CD4-positive, alpha-beta T cell treated with Interleukin-4 for 4 hours (primary cell): ENCODE measurements around the gene RIMBP2.

Experiments used
- DNase-seq: peaks from one replicate; pipeline ENCODE4 v3.0.0-alpha.2; 2020

The RIMBP2 gene

GRCh38 chr12:130526813-130527212 lies 189.3 kb downstream of the RIMBP2 start:
- DNase-seq: no peak

DNA sequence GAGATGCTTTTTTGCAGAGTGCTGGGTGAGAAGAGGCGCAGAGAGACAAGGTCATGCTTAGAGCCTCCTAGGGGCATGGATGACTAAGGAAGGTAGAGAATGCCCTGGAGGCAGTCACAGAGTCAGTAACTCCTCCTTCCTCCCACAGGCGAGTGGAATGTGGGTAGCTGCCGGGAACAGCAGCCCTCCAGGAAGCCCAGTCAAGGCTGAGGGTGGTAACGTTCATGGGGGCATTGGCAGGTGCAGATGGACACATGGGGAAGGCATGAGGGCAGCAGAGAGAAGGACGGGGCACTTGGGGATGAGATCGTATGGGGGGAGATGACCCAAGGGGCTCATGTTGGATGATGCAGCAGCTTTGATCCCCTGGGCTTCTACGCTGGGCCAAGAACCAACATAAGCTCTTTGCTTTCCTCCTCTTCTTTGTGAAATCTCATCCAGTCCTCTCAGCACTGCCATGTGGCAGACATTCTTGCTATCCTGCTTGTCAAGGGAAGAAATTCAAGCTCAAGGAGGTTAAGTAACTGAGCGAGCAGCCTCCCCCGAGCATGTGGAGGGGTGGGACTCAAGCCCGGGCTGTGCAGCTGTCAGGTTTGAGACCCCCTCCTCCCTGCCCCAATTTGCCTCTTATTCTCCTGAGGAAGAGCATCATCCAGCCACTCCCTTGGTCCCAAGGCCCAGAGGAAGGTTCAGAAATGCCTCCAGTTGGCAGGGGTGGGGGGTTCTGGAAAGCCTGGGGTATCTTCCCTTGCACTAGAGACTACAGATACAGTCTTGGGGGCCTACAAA lies 190.5 kb downstream of the RIMBP2 start:
- no peak for DNase-seq

DNA sequence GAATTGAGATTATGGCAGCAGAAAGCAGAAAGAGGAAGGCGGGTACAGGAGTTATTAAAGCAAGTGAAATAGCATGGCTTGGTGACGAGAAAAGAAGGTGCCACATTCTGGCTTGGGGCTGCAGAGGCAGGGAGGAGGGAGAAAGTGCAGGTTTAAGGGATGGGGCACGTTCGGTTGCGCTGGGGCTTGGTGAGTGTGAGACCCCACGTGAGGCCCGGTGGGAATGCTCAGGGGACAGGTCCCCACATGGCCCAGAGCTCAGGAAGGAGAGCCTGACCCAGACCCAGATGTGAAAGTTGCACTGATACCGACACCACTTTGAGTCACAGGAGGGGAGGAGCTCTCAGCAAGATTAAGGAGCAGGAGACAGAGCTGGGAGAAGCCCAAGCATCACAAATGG lies 191.3 kb downstream of the RIMBP2 start:
- no peak for DNase-seq

GRCh38 chr12:130523863-130524614 lies 192.1 kb downstream of the RIMBP2 start:
- DNase-seq: no peak

DNA sequence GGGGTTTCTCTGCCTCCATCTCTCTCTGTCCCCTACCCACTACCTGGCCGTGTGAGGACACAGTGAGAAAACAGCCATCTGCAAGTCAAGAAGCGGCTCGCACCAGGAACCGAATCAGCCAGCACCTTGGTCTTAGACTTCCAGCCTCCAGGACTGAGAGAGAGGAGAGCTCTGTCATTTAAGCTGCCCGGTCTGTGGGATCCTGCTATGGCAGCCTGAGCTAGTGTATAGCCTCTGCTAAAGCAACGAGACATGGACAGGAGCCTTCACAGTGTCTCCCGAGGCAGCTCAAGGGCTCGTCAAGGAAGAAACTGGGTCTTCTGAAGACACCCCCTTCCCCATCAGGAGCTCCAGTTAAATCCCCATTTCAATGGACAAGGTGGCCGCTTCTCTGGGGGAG lies 192.9 kb downstream of the RIMBP2 start:
- no peak for DNase-seq

DNA sequence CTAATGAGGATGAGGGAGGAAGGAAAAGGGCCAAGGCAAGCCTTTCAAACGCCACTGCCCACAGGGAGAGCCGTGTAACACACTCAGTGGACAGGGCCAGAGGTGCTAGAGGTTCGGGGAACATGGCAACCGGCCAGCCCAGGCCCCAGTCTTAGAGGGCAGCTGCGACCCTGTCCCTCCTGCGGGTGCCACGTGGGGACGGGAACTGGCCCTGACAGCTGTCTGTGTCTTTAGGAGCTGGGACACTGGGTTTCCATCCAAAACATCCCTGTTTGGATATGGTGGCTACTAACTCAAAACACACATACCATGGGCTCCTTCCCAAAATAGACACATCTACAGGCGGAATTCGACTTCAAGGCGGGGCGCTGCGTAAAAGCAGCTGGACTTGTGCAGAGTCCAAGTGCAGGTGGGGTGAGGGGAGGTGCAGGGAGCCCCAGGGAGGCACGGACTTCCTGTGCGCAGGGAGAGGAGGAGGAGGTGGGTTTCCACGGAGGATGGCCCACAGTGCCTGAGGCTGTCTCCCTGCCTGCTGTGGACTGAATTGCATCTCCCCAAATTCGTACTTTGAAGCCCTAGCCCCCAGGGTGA lies 193.8 kb downstream of the RIMBP2 start:
- no peak for DNase-seq

DNA sequence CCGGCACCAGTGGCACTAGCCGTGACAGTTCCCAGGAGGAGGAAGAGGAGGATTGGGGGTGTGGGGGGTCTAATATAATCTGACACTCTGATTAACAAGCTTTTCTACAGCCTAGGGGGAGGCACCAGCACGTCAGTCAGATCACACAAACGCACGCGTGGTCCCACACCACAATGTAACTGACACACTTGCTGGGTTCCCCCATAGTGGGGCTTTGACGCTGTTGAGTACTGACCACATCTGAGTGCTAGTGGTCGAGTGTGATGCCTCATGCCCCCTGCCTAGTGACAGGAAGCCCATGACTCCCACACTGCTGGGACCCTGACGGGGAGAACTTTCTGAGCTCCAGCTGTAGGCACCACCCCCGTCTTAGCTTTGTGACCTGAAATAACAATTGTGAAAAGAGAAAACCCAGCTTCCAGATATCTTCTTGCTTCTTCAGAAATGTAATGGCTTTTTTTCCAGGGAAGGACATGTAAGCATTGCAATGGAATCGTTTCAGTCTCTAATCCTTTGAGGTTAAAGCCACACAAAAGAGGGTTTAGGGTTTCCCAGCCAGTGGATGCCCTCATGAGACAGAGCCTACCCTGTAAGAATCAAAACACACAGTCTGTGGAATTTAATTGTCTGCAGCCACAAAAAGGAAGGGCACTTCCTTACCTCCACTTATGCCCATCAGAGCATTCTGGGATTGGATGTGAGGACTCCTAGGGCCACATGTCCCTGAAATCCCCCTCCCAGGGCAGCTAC lies 194.5 kb downstream of the RIMBP2 start:
- no peak for DNase-seq

DNA sequence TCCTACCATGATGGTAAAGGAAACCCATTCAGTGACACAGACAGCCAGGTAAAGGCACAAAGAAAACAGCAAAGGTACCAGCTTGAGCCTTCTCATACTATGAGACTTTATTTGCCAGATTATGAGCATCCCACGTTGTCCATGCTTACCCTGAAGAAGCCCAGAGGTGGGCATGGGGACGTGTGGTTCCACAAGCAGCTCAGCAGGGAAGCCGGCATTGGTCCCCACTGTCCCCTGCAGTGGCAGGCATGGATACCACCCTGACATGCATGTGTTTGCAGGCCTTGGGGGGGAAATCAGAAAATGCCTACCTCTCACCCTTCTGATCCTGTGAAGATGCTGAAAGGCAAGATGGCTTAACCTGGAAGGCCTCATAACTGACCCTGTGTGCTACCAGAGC lies 195.3 kb downstream of the RIMBP2 start:
- no peak for DNase-seq

GRCh38 chr12:130517588-130517987 lies 198.5 kb downstream of the RIMBP2 start:
- no peak for DNase-seq

GRCh38 chr12:130514149-130514551 lies 201.9 kb downstream of the RIMBP2 start:
- no peak for DNase-seq

GRCh38 chr12:130513556-130513955 lies 202.5 kb downstream of the RIMBP2 start:
- no peak for DNase-seq

DNA sequence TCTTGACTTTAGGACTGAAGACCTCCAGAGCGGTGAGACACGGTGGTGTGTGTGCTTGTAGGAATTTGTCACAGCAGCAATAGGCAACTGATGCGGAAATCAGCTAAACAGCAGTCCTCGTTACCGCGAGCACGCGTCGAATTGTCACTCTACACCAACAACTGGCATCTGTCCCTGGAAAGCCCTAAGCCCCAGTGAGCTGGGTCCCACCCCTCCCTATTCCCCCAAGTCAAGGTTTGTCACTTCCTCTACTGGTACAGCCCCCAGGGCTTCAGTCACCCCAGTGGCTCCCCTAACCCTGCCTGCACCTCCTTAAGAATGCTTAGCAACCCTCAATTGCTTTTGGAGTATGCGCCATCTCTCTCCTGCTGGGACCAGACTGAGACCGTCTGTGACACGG lies 204.8 kb downstream of the RIMBP2 start:
- DNase-seq: no peak

DNA sequence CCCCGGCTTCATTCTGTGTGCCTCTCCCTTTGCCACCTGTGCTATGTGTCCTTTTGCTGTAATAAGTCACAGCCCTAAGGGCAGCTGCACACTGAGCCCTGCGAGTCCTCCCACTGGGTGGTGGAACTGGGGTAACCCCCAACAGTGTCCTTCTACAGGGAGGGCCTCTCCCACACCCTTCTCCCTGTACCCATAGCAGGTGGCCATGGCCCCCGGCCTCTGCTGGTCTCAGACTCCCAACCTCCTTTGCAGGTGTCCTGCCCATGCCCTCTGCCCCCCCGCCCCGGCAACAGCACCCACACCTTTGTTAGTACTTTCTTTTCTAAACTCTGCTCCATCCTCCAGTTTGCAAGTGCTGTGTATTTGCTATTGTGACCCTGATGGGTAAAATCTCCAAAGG lies 206.6 kb downstream of the RIMBP2 start:
- DNase-seq: no peak

- no peak for DNase-seq
Observed at GRCh38 chr12:130508847-130509246, 207.3 kb downstream of the RIMBP2 start.

GRCh38 chr12:130508318-130508717 lies 207.8 kb downstream of the RIMBP2 start:
- no peak for DNase-seq

GRCh38 chr12:130506844-130507243 lies 209.3 kb downstream of the RIMBP2 start:
- no peak for DNase-seq

DNA sequence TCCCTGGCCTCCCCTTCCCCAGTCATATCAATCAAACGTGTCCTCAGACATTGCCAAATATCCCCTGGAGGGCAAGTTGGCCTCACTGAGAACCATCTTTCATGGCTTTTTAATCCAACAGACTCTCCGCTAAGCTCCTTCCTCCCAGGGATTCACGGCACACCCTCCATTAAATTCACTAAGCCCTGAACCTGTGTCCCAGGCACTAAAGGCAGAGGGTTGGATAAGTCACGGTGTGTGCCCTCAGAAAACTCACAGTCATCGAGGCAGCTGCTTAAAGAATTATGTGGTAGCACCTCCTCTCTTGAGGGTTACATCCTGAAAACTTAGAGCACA lies 211.3 kb downstream of the RIMBP2 start:
- DNase-seq: no peak

DNA sequence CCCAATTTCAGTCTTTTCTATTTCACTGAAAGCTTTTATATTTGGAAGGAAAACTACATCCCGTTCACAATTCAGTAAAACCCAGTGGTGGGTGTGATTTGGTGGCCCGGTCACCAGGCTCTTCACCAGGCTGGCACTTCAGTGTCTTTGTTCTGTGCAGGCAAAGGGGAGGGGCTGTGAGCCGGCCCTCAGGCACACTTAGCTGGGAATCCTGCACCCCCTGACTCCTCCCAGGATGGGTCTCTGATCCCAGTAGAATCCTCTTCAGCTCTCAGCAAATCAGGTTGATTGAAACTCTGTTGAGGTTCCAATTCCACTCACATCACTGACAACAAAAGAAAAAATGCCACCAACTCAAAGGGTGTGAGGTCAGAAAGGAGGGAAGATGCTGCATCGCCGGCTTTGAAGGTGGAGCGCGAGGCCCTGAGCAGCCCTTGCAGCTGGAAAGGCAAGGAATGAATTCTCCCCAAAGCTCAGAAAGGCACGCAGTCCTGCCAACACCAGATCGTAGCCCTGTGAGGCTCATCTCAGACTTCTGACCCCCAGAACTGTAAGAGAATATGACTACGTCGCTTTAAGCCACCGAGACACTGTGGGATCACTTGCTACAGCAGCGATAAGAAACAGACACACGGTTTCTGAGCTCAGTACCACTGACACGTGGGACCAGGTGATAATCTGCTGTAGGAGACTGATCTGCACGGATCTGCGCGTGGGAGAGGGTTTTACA lies 211.8 kb downstream of the RIMBP2 start:
- DNase-seq: no peak

DNA sequence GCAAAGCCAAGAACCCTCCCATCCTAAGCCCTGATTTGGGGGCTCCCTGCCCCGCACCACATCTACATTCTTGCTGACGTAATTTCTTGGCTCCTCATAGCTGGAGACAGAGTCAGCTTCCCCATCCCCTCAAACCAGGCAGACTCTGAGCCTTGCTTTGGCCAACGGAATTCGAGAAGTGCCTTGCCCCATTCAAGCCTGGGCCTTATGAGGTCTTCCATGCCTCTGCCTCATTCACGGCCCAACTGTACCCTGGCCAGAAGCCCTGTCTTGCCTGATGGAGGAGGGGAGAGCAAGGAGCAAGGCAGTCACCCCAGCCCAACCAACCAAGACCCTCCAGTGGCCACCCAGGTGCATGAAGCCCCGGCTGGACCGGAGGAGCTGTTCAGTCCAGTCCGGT lies 214.3 kb downstream of the RIMBP2 start:
- DNase-seq: no peak

DNA sequence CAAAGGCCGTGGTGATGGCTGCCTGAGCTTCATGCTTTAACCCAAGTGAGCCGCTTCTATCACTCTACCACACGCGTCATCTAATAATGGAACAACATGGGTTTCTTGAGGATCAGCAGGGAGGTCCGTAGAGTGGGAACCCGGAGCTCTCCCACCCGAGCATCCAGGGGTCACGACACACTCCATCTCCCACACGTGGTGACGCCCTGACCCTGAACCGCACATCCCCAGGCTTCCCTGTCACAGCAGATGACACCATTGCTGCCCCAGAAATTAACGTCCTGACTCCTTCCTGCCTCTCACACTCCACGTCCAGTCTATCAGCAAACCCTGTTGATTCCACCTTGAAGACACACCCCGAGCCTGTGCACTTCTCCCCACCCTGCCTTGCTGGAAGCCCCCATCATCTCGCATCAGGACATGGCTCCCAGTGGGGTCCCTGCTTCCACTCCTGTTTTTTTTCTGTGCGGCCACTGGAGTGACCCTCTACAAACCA lies 215.2 kb downstream of the RIMBP2 start:
- no peak for DNase-seq

DNA sequence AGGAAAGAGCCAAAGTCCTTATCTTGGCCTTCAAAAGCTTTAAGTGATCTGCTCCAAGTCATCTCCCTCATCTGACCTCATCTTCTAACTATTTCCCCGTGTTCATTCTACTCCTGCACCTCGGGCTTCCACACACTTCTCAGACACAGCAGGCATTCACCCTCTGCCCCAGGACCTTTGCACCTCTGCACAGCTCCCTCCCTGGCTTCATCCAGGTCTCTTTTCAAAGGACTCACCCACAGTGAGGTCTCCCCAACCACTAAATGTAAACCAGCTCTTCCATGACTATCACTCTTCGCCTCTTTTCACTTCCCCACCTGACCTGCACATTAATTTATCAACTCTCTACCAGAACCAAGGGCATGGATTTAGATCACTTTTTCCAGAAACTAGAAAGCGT lies 216.6 kb downstream of the RIMBP2 start:
- no peak for DNase-seq

DNA sequence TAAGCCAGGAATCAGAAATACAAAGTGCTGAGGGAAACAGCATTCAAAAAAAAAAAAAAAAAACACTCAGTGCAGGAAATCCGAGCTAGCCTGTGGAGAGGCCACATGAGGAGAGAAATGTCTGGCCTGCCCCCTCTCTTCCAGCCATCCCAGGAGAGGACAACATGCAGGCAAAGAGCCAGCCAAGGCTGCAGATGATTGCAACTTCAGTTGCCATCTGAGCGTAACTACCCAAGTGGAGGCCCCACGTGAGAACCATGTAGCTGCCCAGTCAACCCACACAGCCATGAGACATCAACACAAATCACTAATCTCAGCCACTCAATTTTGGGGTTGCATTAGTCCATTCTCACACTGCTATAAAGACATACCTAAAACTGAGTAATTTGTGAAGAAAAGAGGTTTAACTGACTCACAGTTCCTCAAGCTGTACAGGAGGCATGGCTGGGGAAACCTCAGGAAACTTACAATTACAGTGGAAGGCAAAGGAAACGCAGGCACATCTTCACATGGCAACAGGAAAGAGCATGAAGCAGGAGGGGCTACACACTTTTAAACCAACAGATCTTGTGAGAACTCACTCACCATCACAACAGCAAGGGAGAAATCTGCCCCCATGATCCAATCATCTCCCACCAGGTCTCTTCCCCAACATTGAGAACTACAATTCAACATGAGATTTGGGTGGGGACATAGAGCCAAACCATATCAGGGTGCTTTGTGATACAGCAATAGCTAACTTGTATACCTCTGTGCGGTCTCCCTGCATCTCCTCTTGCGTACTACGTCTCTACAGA lies 217.3 kb downstream of the RIMBP2 start:
- no peak for DNase-seq
